GM08714 (cell line): Measurements from ENCODE around the gene CSH1.
"Not testable (repeated sequence)": the region's sequence is repeated elsewhere in the genome, so short reads cannot be mapped to it uniquely, and the experiment has no call there.

Source experiments
- H3K4me3 ChIP-seq: fragments of 200-500 bp; sonication (Bioruptor generic); 2 replicates; pipeline ENCODE4 v1.5.1; 2014; ENCODE audit warnings: mild to moderate bottlenecking, low read length, inconsistent platforms
- ZNF274 ChIP-seq: IDR thresholded peaks from 2 replicates; pipeline ENCODE4 v1.6.1; 2012; ENCODE audit warnings: mild to moderate bottlenecking, low read depth, low read length

CSH1 gene

DNA sequence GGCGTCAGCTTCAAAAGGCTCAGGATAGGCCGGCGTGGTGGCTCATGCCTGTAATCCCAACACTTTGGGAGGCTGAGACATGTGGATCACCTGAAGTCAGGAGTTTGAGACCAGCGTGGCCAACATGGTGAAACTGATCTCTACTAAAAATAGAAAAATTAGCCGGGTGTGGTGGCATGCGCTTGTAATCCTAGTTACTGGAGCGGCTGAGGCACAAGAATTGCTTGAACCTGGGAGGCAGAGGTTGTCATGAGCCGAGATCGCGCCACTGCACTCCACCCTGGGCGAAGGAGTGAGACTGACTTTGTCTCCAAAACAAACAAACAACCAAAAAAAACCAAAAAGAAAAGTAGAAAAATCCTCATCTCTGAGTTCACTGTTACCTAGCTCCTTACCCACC is 11.3 kb downstream of the CSH1 start:
- H3K4me3 ChIP-seq = not testable (repeated sequence)

DNA sequence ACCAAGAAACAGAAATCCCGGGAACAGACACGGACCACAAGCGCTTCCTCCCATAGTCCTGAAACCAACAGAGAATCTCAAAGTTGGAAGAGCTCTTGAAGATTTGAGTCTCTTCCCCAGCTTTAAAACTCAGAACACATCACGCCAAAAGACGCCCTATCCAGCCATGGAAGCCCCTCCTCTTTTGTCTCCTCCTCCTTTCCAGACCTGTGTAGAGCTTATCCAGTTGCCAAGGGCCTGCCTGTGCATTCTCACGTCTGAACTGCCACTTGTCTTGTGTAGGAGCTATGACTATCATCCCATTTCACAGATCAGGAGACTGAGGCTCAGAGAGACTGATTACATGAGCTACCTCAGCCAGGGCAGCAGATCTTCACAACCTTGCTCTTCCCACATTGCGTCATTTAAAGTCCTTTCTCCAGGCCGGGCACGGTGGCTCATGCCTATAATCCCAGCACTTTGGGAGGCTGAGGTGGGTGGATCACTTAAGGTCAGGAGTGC is 13.7 kb downstream of the CSH1 start:
- H3K4me3 ChIP-seq = not testable (repeated sequence)

DNA sequence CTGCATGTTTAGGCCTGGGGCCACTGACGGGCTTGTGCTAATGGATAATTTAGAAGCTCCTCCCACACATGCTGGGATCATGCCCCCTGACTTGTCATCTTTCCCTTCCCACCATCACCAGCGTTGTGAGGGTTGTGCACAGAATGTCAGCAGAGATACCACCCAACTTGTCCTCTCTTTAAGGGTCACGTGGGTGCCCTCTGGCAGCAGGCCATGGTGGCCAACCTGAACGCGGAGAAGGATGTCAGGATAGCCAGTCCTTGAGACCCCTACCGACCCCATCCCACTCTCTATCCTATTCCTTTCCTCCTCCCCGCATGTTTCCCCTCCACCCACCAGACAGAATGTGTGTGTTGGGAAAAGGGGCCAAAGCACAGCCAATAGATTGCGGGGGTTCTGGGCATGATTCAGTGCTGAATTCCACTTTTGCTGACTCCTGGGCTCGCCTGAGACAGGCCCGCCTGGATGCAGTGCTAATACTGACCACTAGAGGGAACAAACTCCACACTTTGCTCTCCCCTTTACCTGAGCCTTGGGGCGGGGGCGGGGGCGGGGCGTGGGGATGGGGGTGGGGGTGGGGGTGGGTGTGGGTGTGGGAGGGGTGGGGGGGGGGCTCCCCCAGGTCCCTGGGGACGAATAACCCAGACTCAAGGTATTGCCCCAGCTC is 14.3 kb downstream of the CSH1 start, which contains the start of gene GH2:
GH2 (minus strand) TSS at position 10 of the 667 bp plus-strand sequence. CDS start 143 bp downstream, outside the sequence.
- TF ChIP-seq ZNF274 = no peak
- H3K4me3 ChIP-seq = no peak within 1 kb of the TSS

DNA sequence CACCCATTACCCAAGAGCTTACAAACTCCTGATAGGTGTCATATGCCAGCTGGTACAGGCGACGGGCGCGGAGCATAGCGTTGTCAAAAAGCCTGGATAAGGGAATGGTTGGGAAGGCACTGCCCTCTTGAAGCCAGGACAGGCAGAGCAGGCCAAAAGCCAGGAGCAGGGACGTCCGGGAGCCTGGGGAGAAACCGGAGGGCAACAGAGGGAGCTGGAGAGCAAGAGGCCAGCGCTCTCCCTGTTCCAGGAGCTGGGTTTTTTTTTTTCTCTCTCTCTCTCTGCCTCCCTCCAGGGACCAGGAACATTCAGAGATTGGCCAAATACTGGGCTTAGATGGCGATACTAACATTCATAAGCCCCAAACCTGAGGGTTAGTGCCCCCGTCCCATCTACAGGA is 15.0 kb downstream of the CSH1 start:
- not testable (repeated sequence) for H3K4me3 ChIP-seq

DNA sequence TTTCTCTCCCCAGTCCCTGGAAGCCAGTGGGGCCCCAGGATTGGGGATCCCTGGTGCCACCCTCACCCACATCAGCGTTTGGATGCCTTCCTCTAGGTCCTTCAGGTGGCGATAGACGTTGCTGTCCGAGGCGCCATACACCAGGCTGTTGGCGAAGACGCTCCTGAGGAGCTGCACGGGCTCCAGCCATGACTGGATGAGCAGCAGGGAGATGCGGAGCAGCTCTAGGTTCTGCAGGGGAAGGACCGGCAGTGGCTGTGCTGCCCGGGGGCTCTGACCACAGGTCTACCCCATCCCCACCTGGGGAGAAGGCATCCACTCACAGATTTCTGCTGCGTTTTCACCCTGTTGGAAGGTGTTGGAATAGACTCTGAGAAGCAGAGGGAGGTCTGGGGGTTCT is 15.7 kb downstream of the CSH1 start:
- no peak overlapping the region for H3K4me3 ChIP-seq
- no peak for TF ChIP-seq ZNF274

DNA sequence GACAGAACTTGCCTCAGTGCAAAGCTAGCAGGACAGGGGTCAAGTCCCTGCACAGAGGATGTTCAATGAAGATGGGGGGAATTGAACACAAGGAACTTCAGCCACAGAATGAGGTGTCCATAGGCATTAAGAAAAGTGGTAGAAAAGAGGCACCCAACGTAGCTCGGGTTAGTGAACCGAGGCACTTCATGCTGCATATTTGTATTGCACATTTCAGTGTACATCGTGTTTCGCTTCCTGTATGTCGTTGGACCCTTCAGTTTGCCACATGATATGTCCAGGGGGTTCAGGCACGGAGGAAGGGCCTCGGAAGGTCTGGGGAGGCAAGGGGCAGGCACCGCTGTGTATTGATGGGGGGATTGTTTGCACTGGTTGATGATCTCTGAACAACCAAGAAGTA is 18.0 kb downstream of the CSH1 start:
- H3K4me3 ChIP-seq = not testable (repeated sequence)

DNA sequence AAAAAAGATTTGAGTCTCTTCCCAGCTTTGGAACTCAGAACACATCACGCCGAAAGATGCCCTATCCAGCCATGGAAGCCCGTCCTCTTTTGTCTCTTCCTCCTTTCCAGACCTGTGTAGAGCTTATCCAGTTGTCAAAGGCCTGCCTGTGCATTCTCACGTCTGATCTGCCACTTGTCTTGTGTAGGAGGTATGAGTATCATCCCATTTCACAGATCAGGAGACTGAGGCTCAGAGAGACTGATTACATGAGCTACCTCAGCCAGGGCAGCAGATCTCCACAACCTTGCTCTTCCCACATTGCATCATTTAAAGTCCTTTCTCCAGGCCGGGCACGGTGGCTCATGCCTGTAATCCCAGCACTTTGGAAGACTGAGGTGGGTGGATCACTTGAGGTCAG is 21.7 kb downstream of the CSH1 start:
- H3K4me3 ChIP-seq = not testable (repeated sequence)

DNA sequence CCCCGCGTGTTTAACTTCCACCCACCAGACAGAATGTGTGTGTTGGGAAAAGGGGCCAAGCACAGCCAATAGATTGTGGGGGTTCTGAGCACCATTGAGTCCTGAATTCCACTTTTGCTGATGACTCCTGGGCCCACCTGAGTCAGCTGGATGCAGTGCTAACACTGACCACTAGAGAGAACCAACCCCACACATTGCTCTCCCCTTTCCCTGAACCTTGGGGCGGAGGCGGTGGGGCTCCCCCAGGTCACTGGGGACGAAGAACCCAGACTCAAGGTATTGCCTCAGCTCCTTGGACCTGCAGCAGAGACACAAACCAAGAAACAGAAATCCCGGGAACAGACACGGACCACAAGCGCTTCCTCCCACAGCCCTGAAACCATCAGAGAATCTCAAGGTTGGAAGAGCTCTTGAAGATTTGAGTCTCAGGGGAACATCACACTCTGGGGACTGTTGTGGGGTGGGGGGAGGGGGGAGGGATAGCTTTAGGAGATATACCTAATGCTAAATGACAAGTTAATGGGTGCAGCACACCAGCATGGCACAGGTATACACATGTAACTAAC is 22.2 kb downstream of the CSH1 start:
- not testable (repeated sequence) for H3K4me3 ChIP-seq

DNA sequence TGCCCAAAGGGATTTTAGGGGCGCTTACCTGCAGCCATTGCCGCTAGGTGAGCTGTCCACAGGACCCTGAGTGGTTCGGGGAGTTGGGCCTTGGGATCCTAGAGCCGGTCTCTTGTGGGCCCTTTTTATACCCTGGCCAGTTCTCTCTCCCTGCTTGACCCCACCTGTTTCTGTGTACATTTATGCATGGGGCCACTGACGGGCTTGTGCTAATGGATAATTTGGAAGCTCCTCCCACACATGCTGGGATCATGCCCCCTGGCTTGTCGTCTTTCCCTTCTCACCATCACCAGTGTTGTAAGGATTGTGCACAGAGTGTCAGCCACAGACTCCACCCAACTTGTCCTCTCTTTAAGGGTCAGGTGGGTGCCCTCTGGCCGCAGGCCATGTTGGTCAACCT is 22.8 kb downstream of the CSH1 start, which contains the start of gene CSH2:
CSH2 (minus strand) TSS at position 101 of the 400 bp plus-strand sequence; CDS start at position 38, 63 bp downstream.
- not testable (repeated sequence) for H3K4me3 ChIP-seq

DNA sequence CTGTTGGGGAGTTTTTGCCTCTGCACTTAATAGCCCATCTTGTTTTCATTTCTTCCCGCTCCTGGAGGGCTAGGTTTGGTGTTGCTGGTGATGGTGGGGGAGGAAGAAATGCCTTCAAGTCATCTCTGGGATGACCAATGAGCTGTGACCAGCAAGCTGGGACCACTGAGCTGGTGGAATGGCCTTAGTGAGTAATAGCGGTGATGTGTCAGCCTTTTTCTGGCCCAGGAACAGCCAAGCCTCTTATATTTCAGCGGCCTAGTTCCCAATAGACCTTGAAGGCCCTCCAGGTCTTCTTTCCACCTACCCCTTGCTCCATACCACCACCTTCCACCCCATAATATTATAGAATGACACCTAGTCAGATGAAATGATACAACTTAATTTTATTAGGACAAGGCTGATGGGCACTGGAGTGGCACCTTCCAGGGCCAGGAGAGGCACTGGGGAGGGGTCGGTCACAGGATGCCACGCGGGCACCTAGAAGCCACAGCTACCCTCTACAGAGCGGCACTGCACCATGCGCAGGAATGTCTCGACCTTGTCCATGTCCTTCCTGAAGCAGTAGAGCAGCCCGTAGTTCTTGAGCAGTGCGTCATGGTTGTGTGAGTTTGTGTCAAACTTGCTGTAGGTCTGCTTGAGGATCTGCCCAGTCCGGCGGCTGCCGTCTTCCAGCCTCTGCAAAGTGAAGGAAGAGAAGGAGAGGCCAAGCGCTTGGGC is 24.6 kb downstream of the CSH1 start:
- not testable (repeated sequence) for H3K4me3 ChIP-seq

DNA sequence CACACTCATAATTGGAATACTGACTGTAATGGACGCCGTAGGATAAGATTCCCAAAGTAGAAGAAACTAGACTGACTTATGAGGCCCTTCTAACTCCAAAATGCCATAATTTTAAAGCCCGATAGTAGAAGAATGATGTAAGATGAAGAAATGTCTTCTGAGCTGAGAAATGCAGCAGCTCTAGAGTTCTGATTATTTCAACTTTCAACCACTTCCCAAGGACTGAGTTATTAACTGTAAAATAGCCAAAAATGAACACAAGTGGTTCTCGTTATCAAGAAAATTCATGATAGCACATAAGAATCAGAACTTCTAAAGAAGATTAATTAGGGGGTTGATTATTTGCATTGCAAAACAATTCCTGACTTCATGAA is 26.1 kb downstream of the CSH1 start:
- not testable (repeated sequence) for H3K4me3 ChIP-seq

DNA sequence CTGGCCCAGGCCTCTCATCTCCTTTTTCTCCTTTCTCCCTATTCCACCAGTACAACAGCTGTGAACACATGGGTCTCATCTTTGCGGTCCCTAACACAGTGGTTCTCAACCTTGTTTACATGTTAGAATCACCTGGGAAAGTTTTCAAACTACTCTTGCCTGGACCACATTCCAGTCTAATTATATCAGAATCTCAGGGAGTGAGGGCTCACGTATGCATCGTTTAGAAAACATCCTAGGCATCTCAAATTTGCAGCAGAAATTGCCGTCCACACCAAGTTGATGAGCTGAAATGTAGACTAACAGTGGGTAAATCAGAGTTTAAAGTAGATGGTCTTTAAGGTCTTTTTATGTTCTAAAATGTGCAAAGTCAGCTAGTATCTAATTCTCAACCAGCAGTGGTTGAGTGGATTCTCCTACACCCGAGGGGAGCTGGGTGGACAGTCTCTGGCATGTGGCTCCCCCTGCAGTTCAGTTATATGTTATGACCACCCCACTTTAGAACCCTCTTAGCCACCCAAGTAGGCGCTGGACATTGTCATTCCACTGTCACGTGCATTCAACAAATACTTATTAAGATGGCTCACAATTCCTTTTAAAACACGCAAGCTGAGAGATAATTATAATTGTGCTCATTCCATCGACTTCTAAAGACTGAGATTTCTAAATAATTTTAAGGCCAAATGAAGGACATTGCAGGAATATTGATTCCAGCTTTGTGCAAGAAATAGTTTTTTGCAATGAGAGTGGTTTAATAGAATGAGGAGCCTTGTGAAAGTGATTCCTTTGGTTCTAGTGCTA is 26.7 kb downstream of the CSH1 start:
- H3K4me3 ChIP-seq = not testable (repeated sequence)

DNA sequence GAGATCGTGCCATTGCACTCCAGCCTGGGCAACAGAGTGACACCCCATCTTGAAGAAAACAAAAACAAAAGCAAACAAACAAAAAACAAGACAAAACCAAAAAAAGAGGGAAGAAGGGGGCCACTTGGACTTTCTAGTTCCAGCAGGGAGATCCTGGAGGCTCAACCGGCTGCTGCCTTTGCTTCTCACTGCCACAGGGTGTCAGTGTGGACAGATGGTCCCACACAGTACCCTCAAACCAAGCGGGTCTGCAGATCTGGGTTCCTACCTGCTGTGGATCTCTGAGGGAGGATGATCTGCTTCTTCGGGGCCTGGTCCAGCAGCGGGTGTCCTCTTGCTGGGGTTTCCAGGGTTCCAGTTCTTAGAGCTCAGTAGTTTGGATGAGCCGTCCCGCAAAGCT is 29.7 kb downstream of the CSH1 start:
- H3K4me3 ChIP-seq = not testable (repeated sequence)

DNA sequence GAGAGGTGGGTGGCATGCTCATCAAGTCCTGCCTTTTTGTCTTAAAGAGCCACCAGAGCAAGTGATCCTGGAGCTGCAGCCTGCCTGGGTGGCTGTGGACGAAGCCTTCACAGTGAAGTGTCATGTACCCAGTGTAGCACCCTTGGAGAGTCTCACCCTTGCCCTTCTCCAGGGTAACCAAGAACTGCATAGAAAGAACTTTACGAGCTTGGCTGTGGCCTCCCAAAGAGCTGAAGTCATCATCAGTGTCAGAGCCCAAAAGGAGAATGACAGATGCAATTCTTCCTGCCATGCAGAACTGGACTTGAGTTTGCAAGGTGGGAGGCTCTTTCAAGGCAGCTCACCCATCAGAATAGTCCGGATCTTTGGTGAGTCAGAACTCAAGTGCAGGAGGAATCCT is 37.1 kb downstream of the CSH1 start:
- no peak for TF ChIP-seq ZNF274
- H3K4me3 ChIP-seq = no peak overlapping the region

DNA sequence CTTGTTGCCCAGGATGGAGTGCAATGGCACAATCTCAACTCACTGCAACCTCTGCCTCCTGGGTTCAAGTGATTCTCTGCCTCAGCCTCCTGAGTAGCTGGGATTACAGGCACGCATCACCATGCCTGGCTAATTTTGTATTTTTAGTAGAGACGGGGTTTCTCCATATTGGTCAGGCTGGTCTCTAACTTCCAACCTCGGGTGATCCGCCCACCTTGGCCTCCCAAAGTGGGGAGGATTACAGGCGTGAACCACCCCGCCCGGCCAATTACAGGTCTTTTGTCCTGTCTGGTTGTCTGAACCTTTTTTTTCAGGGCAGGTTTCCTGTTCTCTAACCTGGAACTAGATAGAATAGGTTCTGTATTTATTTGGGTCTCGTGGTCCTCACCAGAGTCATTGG is 39.9 kb downstream of the CSH1 start:
- not testable (repeated sequence) for H3K4me3 ChIP-seq
